Tibial artery (tissue), 4 donors: Measurements from ENCODE around the gene TMTC2.

Experiments used
- DNase-seq, 2 donors: peaks; one replicate each; pipeline ENCODE4 v3.0.0-alpha.2; 2019
- H3K27ac ChIP-seq, 2 donors: fragments of 200-600 bp; sonication (generic) in 1 of 2; 1 replicate in 1 of 2; 2 replicates in 1 of 2; pipeline ENCODE4 v1.5.1; 2018 to 2019; ENCODE audit warnings: mild to moderate bottlenecking in 1 of 2
- H3K27me3 ChIP-seq, 2 donors: fragments of 200-600 bp; sonication (generic) in 1 of 2; one replicate each; pipeline versions ENCODE4 v1.5.1 to v1.6.0; 2016 to 2019
- H3K36me3 ChIP-seq, 3 donors: fragments of 200-600 bp; sonication (generic) in 2 of 3; one replicate each; pipeline ENCODE4 v1.5.1; 2016 to 2019; ENCODE audit warnings: mild to moderate bottlenecking in 2 of 3
- H3K4me1 ChIP-seq, 4 donors: fragments of 200-600 bp; sonication (generic) in 2 of 4; 1 replicate in 3 of 4; 2 replicates in 1 of 4; pipeline ENCODE4 v1.5.1; 2016 to 2019
- H3K4me3 ChIP-seq, 2 donors: fragments of 200-600 bp; sonication (generic) in 1 of 2; 1 replicate in 1 of 2; 2 replicates in 1 of 2; pipeline ENCODE4 v1.5.1; 2018 to 2019; ENCODE audit warnings: mild to moderate bottlenecking in 2 of 2
- H3K9me3 ChIP-seq, 3 donors: fragments of 200-600 bp; sonication (generic) in 1 of 3; one replicate each; pipeline ENCODE4 v1.5.1; 2016 to 2019
- intact Hi-C: fragments of 100-400 bp; cut with DNase I; formaldehyde crosslinking; loops from one replicate; pipeline ENCODE4 v1.15.0; 2023; ENCODE audit warnings: low total_unique reads
- TF ChIP-seq, protein P1 (sequence below), 2 experiments: fragments of 200-600 bp in 1 of 2; fragments of 450-650 bp in 1 of 2; IDR thresholded peaks; one replicate each; pipeline ENCODE4 v1.5.1; 2017 to 2019; ENCODE audit warnings: antibody characterized with exemption in 2 of 2, mild to moderate bottlenecking in 1 of 2, moderate library complexity in 1 of 2

The TMTC2 gene

DNA sequence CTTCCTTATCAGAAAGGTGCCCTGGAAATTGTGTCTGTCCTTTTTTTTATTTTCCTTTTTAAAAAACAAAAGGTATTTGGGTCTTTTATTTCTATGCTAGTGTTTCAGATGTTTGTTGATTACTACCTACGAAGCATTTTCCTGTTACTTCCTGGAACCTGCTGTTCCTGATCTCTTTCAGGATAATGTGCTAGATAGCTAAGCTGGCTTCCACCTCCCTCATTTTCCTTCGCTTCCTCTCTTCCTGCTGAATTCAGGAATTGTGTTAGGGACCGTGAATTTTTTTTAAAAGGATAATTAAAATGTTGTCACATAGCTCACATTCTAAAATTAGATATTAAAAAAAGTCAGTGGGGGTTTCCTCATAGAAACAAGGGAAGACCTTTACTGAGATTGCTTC, 27.7 kb downstream of the TMTC2 start:
- Histone ChIP-seq H3K4me1 (no peaks in the 10 kb centered on the region), H3K27me3 (no peaks in the 10 kb centered on the region), H3K27ac (no peak overlapping the region), H3K9me3 (no peaks in the 10 kb centered on the region), H3K36me3 (no peaks in the 10 kb centered on the region), H3K4me3 (no peak overlapping the region)
- TF ChIP-seq, protein P1, sequence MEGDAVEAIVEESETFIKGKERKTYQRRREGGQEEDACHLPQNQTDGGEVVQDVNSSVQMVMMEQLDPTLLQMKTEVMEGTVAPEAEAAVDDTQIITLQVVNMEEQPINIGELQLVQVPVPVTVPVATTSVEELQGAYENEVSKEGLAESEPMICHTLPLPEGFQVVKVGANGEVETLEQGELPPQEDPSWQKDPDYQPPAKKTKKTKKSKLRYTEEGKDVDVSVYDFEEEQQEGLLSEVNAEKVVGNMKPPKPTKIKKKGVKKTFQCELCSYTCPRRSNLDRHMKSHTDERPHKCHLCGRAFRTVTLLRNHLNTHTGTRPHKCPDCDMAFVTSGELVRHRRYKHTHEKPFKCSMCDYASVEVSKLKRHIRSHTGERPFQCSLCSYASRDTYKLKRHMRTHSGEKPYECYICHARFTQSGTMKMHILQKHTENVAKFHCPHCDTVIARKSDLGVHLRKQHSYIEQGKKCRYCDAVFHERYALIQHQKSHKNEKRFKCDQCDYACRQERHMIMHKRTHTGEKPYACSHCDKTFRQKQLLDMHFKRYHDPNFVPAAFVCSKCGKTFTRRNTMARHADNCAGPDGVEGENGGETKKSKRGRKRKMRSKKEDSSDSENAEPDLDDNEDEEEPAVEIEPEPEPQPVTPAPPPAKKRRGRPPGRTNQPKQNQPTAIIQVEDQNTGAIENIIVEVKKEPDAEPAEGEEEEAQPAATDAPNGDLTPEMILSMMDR (IDR thresholded peaks at IDR 0.05) = no peak
- DNase-seq = no peak
- intact Hi-C loops = no loop called here

DNA sequence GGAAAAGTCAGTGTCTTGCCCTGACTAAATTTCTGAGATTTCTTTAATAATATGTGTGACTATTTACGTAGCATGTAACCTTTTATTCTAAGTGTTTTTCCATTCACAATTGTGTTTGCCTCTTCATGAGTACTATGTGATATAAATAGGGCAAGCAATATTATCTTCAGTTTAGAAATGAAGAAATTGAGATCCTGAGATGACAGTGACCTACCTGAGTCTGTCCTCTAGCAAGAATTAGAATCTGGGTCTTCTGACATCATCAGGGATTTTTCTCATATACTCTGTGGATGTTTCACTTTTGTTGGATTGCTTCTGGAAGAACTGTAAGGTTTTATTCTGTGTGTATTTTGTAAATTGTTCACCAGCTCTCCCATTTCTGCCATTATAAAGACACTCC, 35.0 kb downstream of the TMTC2 start:
- Histone ChIP-seq H3K4me3 (no peak overlapping the region), H3K27me3 (no peaks in the 10 kb centered on the region), H3K9me3 (no peaks in the 10 kb centered on the region), H3K4me1 (no peaks in the 10 kb centered on the region), H3K36me3 (no peaks in the 10 kb centered on the region), H3K27ac (no peak overlapping the region)
- DNase-seq = no peak
- TF ChIP-seq, protein P1 (IDR thresholded peaks at IDR 0.05) = no peak
- intact Hi-C loops = no loop called here

DNA sequence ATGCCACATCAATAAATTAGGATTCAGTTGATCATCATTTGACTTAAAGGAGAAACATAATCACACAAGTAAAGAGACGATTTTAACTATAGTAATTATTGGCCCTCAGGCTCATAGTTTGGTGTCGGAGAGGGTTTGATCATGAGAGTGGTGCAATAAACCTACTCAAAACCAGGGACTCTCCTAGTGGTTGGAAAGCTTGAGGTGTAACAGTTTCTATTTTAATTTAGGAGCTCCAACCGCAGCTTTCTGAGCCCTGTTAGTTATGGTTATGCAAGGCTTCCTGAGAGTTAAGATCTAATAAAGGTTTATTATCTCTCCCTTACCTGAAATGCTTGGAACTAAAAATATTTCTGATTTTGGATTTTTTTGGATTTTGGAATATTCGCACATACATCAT, 36.4 kb downstream of the TMTC2 start:
- TF ChIP-seq, protein P1 (IDR thresholded peaks at IDR 0.05) = no peak
- intact Hi-C loops = no loop called here
- Histone ChIP-seq H3K27ac (no peak overlapping the region), H3K9me3 (no peaks in the 10 kb centered on the region), H3K4me3 (no peak overlapping the region), H3K4me1 (no peaks in the 10 kb centered on the region), H3K36me3 (no peaks in the 10 kb centered on the region), H3K27me3 (no peaks in the 10 kb centered on the region)
- no peak for DNase-seq

DNA sequence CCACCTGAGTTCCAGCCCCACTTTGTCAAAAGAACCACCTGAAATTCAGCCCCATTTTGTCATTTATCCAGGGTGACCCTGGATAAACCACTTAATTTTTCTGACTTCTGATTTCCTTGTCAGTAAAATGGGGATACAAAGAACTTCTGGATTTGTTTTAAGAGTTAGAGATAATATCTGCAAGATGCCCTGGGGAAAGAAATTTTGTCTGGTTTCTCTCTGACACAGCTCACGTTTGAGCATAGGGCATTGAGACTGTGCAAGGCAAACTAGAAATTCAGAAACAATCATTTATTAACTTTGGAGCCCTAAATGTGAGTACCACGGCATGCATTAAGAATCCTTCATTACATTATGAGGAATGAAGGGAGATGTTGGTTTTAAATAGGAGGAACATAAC, 37.2 kb downstream of the TMTC2 start:
- Histone ChIP-seq H3K4me3 (no peak overlapping the region), H3K27ac (no peak overlapping the region), H3K4me1 (no peaks in the 10 kb centered on the region), H3K9me3 (no peaks in the 10 kb centered on the region), H3K27me3 (no peaks in the 10 kb centered on the region), H3K36me3 (peaks cover 0 to 4% (median 0%) of the 10 kb centered on the region in 3 donors)
- no peak for DNase-seq
- intact Hi-C loops = no loop called here
- TF ChIP-seq, protein P1 (IDR thresholded peaks at IDR 0.05) = no peak

DNA sequence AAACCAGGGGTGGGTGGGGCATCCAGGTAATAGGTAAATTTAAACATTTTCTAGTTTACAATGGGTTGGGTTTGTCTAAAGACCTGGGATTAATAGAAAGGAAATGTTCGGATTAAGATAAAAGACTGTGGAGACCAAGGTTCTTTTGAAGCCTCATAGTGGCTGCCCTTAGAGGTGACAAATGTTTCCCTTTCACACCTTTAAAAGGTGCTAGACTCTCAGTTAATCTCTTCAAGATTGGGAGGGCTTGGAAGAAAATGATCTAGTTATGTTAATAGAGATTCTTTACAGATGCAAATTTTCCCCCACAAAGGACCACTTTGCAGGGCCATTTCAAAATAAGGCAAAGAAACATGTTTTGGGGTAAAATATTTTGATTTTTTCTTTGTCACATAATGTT, 39.0 kb downstream of the TMTC2 start:
- no peak for DNase-seq
- H3K27ac ChIP-seq = no peak overlapping the region
- no peaks in the 10 kb centered on the region for H3K4me1 ChIP-seq
- no peaks in the 10 kb centered on the region for H3K27me3 ChIP-seq
- peaks cover 0 to 5% (median 0%) of the 10 kb centered on the region in 3 donors for H3K36me3 ChIP-seq
- intact Hi-C loops = no loop called here
- H3K4me3 ChIP-seq = no peak overlapping the region
- TF ChIP-seq, protein P1 (IDR thresholded peaks at IDR 0.05) = no peak
- no peaks in the 10 kb centered on the region for H3K9me3 ChIP-seq

DNA sequence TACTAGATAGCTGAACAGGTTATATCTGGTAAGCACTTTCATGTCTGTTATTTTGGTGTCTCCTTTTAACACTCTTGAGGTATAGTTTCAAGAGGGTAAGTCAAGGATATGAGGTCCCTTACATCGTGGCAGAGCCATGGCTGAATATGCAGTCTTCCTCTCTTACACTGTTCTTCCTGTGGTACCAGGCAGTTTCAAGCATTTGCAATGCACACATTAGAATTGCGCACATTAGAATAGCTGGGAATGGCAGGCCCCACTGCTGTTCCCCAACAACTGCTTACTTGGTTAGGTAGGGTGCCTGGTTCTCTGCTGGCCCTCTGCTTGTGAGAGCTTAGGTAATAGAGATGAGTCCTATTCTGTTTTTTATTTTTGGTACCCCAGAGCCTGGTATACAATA, 41.2 kb downstream of the TMTC2 start:
- TF ChIP-seq, protein P1 (IDR thresholded peaks at IDR 0.05) = no peak
- no peaks in the 10 kb centered on the region for H3K4me1 ChIP-seq
- DNase-seq = no peak
- intact Hi-C loops = no loop called here
- no peak overlapping the region for H3K4me3 ChIP-seq
- no peaks in the 10 kb centered on the region for H3K27me3 ChIP-seq
- H3K36me3 ChIP-seq = peaks cover 0 to 5% (median 0%) of the 10 kb centered on the region in 3 donors
- no peak overlapping the region for H3K27ac ChIP-seq
- no peaks in the 10 kb centered on the region for H3K9me3 ChIP-seq
